Mesothelial cell of epicardium (in vitro differentiated cells): Measurements from ENCODE around the gene RYR3. TPM values are rescaled to one million over a fixed set of nuclear protein-coding genes. Genes with fewer than 3 reads are reported as not detected.

Source experiments
- DNase-seq, 2 experiments: peaks; one replicate each; pipeline ENCODE4 v3.0.0; 2021; ENCODE audit warnings: low spot score in 2 of 2; ENCODE audit not compliant: unreplicated experiment in 2 of 2
- H3K27ac Mint-ChIP-seq: 2 replicates; pipeline ENCODE4 v1.8.0; 2021; ENCODE audit warnings: mixed read lengths
- H3K27me3 Mint-ChIP-seq: 2 replicates; pipeline ENCODE4 v1.8.0; 2021; ENCODE audit warnings: low read depth, mixed read lengths
- H3K36me3 Mint-ChIP-seq: 2 replicates; pipeline ENCODE4 v1.8.0; 2021; ENCODE audit warnings: mixed read lengths
- H3K4me1 Mint-ChIP-seq: 2 replicates; pipeline ENCODE4 v1.8.0; 2021; ENCODE audit warnings: mixed read lengths
- H3K4me3 Mint-ChIP-seq: 2 replicates; pipeline ENCODE4 v1.8.0; 2021; ENCODE audit warnings: mild to moderate bottlenecking, moderate library complexity, mixed read lengths
- H3K9me3 Mint-ChIP-seq: 2 replicates; pipeline ENCODE4 v1.8.0; 2021; ENCODE audit warnings: mixed read lengths
- CTCF ChIP-seq: fragments of 200-600 bp; sonication (generic); IDR thresholded peaks from one replicate; pipeline ENCODE4 v1.5.0; 2021; ENCODE audit warnings: antibody characterized with exemption; ENCODE audit not compliant: unreplicated experiment
- total RNA-seq: library from RNA; stranded (reverse); gene quantifications from 3 replicates; pipeline ENCODE4 v1.2.1, GENCODE V29; 2021

The RYR3 gene
- total RNA-seq, 1 donor from 2014 or later = 3.8 TPM

GRCh38 chr15:33476908-33477307 is 166.1 kb downstream of the RYR3 start:
- peaks cover 4% of the 10 kb centered on the region for H3K4me1 Mint-ChIP-seq

GRCh38 chr15:33489335-33489734 is 178.6 kb downstream of the RYR3 start:
- Mint-ChIP-seq H3K4me3 (no peak overlapping the region), H3K9me3 (no peaks in the 10 kb centered on the region), H3K4me1 (peaks cover 10% of the 10 kb centered on the region), H3K27ac (no peak overlapping the region), H3K27me3 (peaks cover 21% of the 10 kb centered on the region), H3K36me3 (no peaks in the 10 kb centered on the region)
- no peak for DNase-seq
- TF ChIP-seq CTCF = no peak

More at GRCh38 chr15:33476908-33477307, 166.1 kb downstream of the RYR3 start:
- Mint-ChIP-seq H3K27me3 (peaks cover 31% of the 10 kb centered on the region), H3K36me3 (no peaks in the 10 kb centered on the region), H3K27ac (no peak overlapping the region), H3K4me3 (no peak overlapping the region), H3K9me3 (peaks cover 12% of the 10 kb centered on the region)
- TF ChIP-seq CTCF = no peak
- DNase-seq = no peak

DNA sequence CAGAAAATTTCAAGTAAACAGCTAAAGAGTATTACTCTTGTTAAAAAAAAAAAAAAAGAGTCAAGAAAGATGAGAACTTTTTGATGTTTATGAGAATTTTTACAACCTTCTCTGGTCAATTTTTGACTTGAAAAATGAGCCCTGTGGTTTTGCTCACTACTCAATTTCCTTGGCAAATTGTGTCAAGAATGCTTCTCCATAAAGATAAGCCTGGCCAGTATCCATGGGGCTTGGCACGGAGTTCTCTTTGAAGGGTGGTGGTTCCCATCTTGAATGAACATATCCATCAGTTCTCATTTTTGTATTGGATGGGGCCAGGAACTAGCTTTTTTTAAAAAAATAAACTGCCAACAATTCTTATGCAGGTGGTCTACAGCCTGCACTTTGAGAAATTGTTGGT is 179.9 kb downstream of the RYR3 start:
- no peaks in the 10 kb centered on the region for H3K9me3 Mint-ChIP-seq

DNA sequence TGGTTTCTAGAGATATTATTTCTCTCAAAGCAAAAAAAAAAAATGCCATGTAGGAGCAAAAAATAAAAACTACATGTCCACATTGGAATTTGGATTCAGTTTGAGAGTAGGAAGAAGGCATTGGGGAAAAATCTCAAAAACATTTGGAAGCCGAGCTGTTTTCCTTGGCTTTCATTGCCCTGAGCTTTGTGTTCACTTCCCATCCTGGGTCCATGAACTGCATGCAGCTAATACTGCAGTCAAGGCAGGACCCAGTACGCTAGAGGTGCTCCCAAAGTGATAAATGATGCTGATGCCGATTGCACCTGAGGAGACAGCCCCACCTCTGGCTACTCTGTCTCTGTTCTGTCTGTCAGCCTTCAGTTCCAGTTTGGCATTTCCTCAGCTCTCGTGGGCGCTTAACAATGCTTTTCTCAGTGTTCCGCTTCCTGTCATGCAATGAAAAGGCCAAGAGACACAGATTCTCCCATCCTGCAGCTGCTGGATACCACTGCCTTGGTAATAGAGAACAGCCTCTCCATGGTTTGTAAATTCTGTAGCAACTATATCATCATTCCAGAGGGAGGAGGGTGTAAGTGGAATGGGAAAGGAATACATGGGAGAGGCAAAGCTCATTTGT is 181.8 kb downstream of the RYR3 start:
- H3K27ac Mint-ChIP-seq = no peak overlapping the region
- H3K4me3 Mint-ChIP-seq = no peak overlapping the region
- DNase-seq = no peak
- TF ChIP-seq CTCF = no peak
- H3K4me1 Mint-ChIP-seq = peaks cover 10% of the 10 kb centered on the region
- H3K9me3 Mint-ChIP-seq = no peaks in the 10 kb centered on the region
- H3K27me3 Mint-ChIP-seq = peaks cover 35% of the 10 kb centered on the region
- no peaks in the 10 kb centered on the region for H3K36me3 Mint-ChIP-seq

More for the DNA sequence above, 179.9 kb downstream of the RYR3 start:
- H3K27ac Mint-ChIP-seq = no peak overlapping the region
- TF ChIP-seq CTCF = no peak
- peaks cover 10% of the 10 kb centered on the region for H3K4me1 Mint-ChIP-seq
- no peak overlapping the region for H3K4me3 Mint-ChIP-seq
- DNase-seq = no peak
- H3K27me3 Mint-ChIP-seq = peaks cover 28% of the 10 kb centered on the region
- no peaks in the 10 kb centered on the region for H3K36me3 Mint-ChIP-seq

DNA sequence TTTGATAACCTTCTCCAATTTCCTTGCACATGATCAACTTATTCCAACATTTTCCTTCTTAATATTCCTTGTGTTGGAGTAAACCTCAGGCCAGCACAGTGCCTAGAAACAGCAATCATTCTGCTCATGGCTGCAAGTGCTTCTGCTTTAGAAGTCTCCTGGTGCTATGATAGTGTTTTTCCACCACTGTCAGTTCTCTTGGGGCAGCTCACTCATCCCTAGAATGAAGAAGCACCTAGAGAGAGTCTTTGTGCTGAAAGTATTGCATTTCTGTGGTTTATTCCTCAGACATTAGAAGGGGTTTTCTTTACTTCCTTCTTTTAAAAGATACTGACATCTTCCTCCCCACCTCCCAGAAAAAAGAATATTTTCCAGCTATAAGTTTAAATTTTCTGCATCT is 183.5 kb downstream of the RYR3 start:
- Mint-ChIP-seq H3K27ac (no peak overlapping the region), H3K27me3 (peaks cover 36% of the 10 kb centered on the region), H3K9me3 (peaks cover 4% of the 10 kb centered on the region), H3K36me3 (no peaks in the 10 kb centered on the region), H3K4me3 (no peak overlapping the region), H3K4me1 (peaks cover 4% of the 10 kb centered on the region)
- no peak for DNase-seq
- TF ChIP-seq CTCF = no peak
